Activated naive CD4-positive, alpha-beta T cell treated with anti-CD3 and anti-CD28 coated beads for 36 hours (primary cell): ENCODE data around the gene SLC9A3. TPM values are rescaled to one million over a fixed set of nuclear protein-coding genes. Genes with fewer than 3 reads are reported as not detected.

ENCODE experiments used
- CTCF ChIA-PET: fragments of 350-600 bp; sonication (Branson Sonifier 250); formaldehyde crosslinking; loops from one replicate; lab custom pipeline; 2021; ENCODE audit warnings: antibody characterized with exemption; lab: Charles Lee
- DNase-seq: peaks from one replicate; pipeline ENCODE4 v3.0.0-alpha.2; 2020
- H3K27ac Mint-ChIP-seq: one replicate; pipeline ENCODE4 v1.8.0; 2021; ENCODE audit warnings: mild to moderate bottlenecking, mixed read lengths
- H3K27me3 Mint-ChIP-seq: one replicate; pipeline ENCODE4 v1.8.0; 2021; ENCODE audit warnings: low read depth, mixed read lengths
- H3K36me3 Mint-ChIP-seq: one replicate; pipeline ENCODE4 v1.8.0; 2021; ENCODE audit warnings: low read depth, mixed read lengths
- H3K4me1 Mint-ChIP-seq: one replicate; pipeline ENCODE4 v1.8.0; 2021; ENCODE audit warnings: low read depth, mixed read lengths
- H3K4me3 Mint-ChIP-seq: one replicate; pipeline ENCODE4 v1.8.0; 2021; ENCODE audit warnings: mild to moderate bottlenecking, moderate library complexity, mixed read lengths
- H3K9me3 Mint-ChIP-seq: one replicate; pipeline ENCODE4 v1.8.0; 2021; ENCODE audit warnings: mixed read lengths
- intact Hi-C: fragments of 100-400 bp; cut with micrococcal nuclease; formaldehyde crosslinking; loops from one replicate; pipeline ENCODE4 v1.15.1; 2023
- total RNA-seq, 2 experiments: library from RNA; stranded (reverse); gene quantifications; one replicate each; pipeline ENCODE4 v1.2.3, GENCODE V29; 2021

SLC9A3 gene
- total RNA-seq, 2 experiments from 2014 or later, result 1.6 to 2.3 TPM

- H3K9me3 Mint-ChIP-seq, result no peaks in the 10 kb centered on the region
- CTCF ChIA-PET, result interaction anchor here (1.0 kb wide), 1 partner anchor 243 kb away, joined by 3 read pairs; no protein-coding TSS in a partner anchor
- H3K27ac Mint-ChIP-seq, result no peak overlapping the region
- no peak for DNase-seq
- intact Hi-C loops, result no loop called here
- no peaks in the 10 kb centered on the region for H3K36me3 Mint-ChIP-seq
- peaks cover 58% of the 10 kb centered on the region for H3K27me3 Mint-ChIP-seq
- peaks cover 38% of the 10 kb centered on the region for H3K4me1 Mint-ChIP-seq
- no peak overlapping the region for H3K4me3 Mint-ChIP-seq
Measured at GRCh38 chr5:524973-525761, 918 bp upstream of the SLC9A3 start.

- no peak overlapping the region for H3K27ac Mint-ChIP-seq
- intact Hi-C loops, result no loop called here
- no peak for DNase-seq
- no peaks in the 10 kb centered on the region for H3K9me3 Mint-ChIP-seq
- H3K4me3 Mint-ChIP-seq, result no peak overlapping the region
- CTCF ChIA-PET, result no interaction called here
- H3K27me3 Mint-ChIP-seq, result peaks cover 47% of the 10 kb centered on the region
- H3K36me3 Mint-ChIP-seq, result no peaks in the 10 kb centered on the region
- H3K4me1 Mint-ChIP-seq, result peaks cover 29% of the 10 kb centered on the region
Measured at GRCh38 chr5:523441-524222, 617 bp downstream of the SLC9A3 start.

GRCh38 chr5:522899-523440 lies 1.3 kb downstream of the SLC9A3 start:
- Mint-ChIP-seq H3K27ac (no peak overlapping the region), H3K4me1 (peaks cover 29% of the 10 kb centered on the region), H3K9me3 (no peaks in the 10 kb centered on the region), H3K36me3 (no peaks in the 10 kb centered on the region), H3K4me3 (no peak overlapping the region), H3K27me3 (peaks cover 48% of the 10 kb centered on the region)
- DNase-seq, result no peak
- intact Hi-C loops, result no loop called here
- CTCF ChIA-PET, result no interaction called here

- Mint-ChIP-seq H3K4me3 (no peak overlapping the region), H3K27me3 (peaks cover 48% of the 10 kb centered on the region), H3K4me1 (peaks cover 21% of the 10 kb centered on the region), H3K9me3 (no peaks in the 10 kb centered on the region), H3K27ac (no peak overlapping the region), H3K36me3 (no peaks in the 10 kb centered on the region)
- CTCF ChIA-PET, result no interaction called here
- DNase-seq, result no peak
- intact Hi-C loops, result no loop called here
Measured at GRCh38 chr5:522116-522515, 2.1 kb downstream of the SLC9A3 start.

GRCh38 chr5:521680-522079 lies 2.6 kb downstream of the SLC9A3 start:
- Mint-ChIP-seq H3K36me3 (no peaks in the 10 kb centered on the region), H3K4me1 (peaks cover 18% of the 10 kb centered on the region), H3K9me3 (no peaks in the 10 kb centered on the region), H3K4me3 (no peak overlapping the region), H3K27me3 (peaks cover 49% of the 10 kb centered on the region), H3K27ac (no peak overlapping the region)
- CTCF ChIA-PET, result no interaction called here
- no peak for DNase-seq
- intact Hi-C loops, result no loop called here

GRCh38 chr5:520850-521226 lies 3.4 kb downstream of the SLC9A3 start:
- no peak for DNase-seq
- peaks cover 17% of the 10 kb centered on the region for H3K4me1 Mint-ChIP-seq
- CTCF ChIA-PET, result no interaction called here
- H3K36me3 Mint-ChIP-seq, result no peaks in the 10 kb centered on the region
- H3K4me3 Mint-ChIP-seq, result no peak overlapping the region
- intact Hi-C loops, result no loop called here
- no peaks in the 10 kb centered on the region for H3K9me3 Mint-ChIP-seq
- H3K27ac Mint-ChIP-seq, result no peak overlapping the region
- H3K27me3 Mint-ChIP-seq, result peaks cover 47% of the 10 kb centered on the region

GRCh38 chr5:520196-520849 lies 3.9 kb downstream of the SLC9A3 start:
- H3K27me3 Mint-ChIP-seq, result peaks cover 43% of the 10 kb centered on the region
- no peaks in the 10 kb centered on the region for H3K9me3 Mint-ChIP-seq
- no peak overlapping the region for H3K27ac Mint-ChIP-seq
- H3K4me1 Mint-ChIP-seq, result peaks cover 12% of the 10 kb centered on the region
- intact Hi-C loops, result no loop called here
- no peak for DNase-seq
- H3K4me3 Mint-ChIP-seq, result no peak overlapping the region
- no peaks in the 10 kb centered on the region for H3K36me3 Mint-ChIP-seq
- CTCF ChIA-PET, result no interaction called here

- Mint-ChIP-seq H3K27ac (no peak overlapping the region), H3K36me3 (no peaks in the 10 kb centered on the region), H3K4me1 (peaks cover 6% of the 10 kb centered on the region), H3K27me3 (peaks cover 39% of the 10 kb centered on the region), H3K4me3 (no peak overlapping the region), H3K9me3 (no peaks in the 10 kb centered on the region)
- intact Hi-C loops, result no loop called here
- CTCF ChIA-PET, result no interaction called here
- DNase-seq, result no peak
Measured at GRCh38 chr5:518721-519120, 5.5 kb downstream of the SLC9A3 start.

GRCh38 chr5:517535-518100 lies 6.6 kb downstream of the SLC9A3 start:
- no peak for DNase-seq
- no peak overlapping the region for H3K4me3 Mint-ChIP-seq
- no peaks in the 10 kb centered on the region for H3K36me3 Mint-ChIP-seq
- H3K27me3 Mint-ChIP-seq, result peaks cover 31% of the 10 kb centered on the region
- no peak overlapping the region for H3K27ac Mint-ChIP-seq
- CTCF ChIA-PET, result no interaction called here
- intact Hi-C loops, result no loop called here
- H3K9me3 Mint-ChIP-seq, result no peaks in the 10 kb centered on the region
- no peaks in the 10 kb centered on the region for H3K4me1 Mint-ChIP-seq

GRCh38 chr5:516980-517379 lies 7.3 kb downstream of the SLC9A3 start:
- CTCF ChIA-PET, result no interaction called here
- no peak for DNase-seq
- Mint-ChIP-seq H3K36me3 (no peaks in the 10 kb centered on the region), H3K27me3 (peaks cover 31% of the 10 kb centered on the region), H3K4me3 (no peak overlapping the region), H3K4me1 (no peaks in the 10 kb centered on the region), H3K27ac (no peak overlapping the region), H3K9me3 (no peaks in the 10 kb centered on the region)
- intact Hi-C loops, result no loop called here

GRCh38 chr5:516338-516925 lies 7.8 kb downstream of the SLC9A3 start:
- Mint-ChIP-seq H3K27me3 (peaks cover 27% of the 10 kb centered on the region), H3K4me3 (no peak overlapping the region), H3K27ac (no peak overlapping the region), H3K9me3 (no peaks in the 10 kb centered on the region), H3K4me1 (no peaks in the 10 kb centered on the region), H3K36me3 (no peaks in the 10 kb centered on the region)
- intact Hi-C loops, result no loop called here
- CTCF ChIA-PET, result no interaction called here
- DNase-seq, result no peak
